ENCODE measurements around the gene ZNF844. TPM values are rescaled to one million over a fixed set of nuclear protein-coding genes. Genes with fewer than 3 reads are reported as not detected.

Gene ZNF844
- total and polyA plus RNA-seq, 10 of the 15 experiments (the other 5 are each of a cell fraction or from before 2014, with no cell fraction given) = 0.16 to 1.1 (median 0.70) TPM

GRCh38 chr19:12111176-12111575 lies 46.6 kb downstream of the ZNF844 start:
- in situ Hi-C loops (cut with MboI) = no loop called here
- ATAC-seq = no peak
- POLR2A ChIA-PET = interaction anchor here (0.6 kb wide), 1 partner anchor 126 kb away, joined by 5 read pairs; no protein-coding TSS in a partner anchor

GRCh38 chr19:12111943-12112637 lies 47.6 kb downstream of the ZNF844 start:
- H3K9ac ChIP-seq (ENCODE audit: control insufficient read depth, insufficient read depth, low read length) = no peak overlapping the region
- no peak for ATAC-seq
- no peaks in the 10 kb centered on the region for H3K27me3 ChIP-seq (replicated peaks in 1 of 2; ENCODE audit: control insufficient read depth in 2 of 2, insufficient read depth in 2 of 2, low read length in 1 of 2)
- POLR2A ChIA-PET = no interaction called here
- H3K79me2 ChIP-seq (ENCODE audit: control insufficient read depth, insufficient read depth, low read length) = no peaks in the 10 kb centered on the region
- in situ Hi-C loops (cut with MboI) = no loop called here
- H3K27ac ChIP-seq (ENCODE audit: control insufficient read depth, insufficient read depth) = no peak overlapping the region
- H3K4me3 ChIP-seq = no peak overlapping the region
- no peaks in the 10 kb centered on the region for H3K36me3 ChIP-seq (ENCODE audit: control insufficient read depth in 2 of 2, insufficient read depth in 2 of 2, low read length in 1 of 2)
- no peak overlapping the region for H3K4me2 ChIP-seq (ENCODE audit: control insufficient read depth, insufficient read depth)
- DNase-seq (ENCODE audit: low read depth, low spot score) = no peak
- RAD21 ChIA-PET (ENCODE audit: unreplicated experiment) = no interaction called here
- no peak overlapping the region for H2AFZ ChIP-seq (ENCODE audit: control insufficient read depth, low read depth, low read length)
- intact Hi-C loops (cut with micrococcal nuclease; ENCODE audit: unreplicated experiment) = no loop called here
- no TSS peak for BruUV-seq (replicated peaks)
- no peaks in the 10 kb centered on the region for H3K4me1 ChIP-seq (ENCODE audit: control insufficient read depth, insufficient read depth, low read length)
- CTCF ChIA-PET = no interaction called here
- peaks cover 11% of the 10 kb centered on the region; the same call in 2 of the 3 replicates for H3K9me3 ChIP-seq (replicated peaks; ENCODE audit: control insufficient read depth, insufficient read depth, low read length)
- FAIRE-seq = no peak
- H4K20me1 ChIP-seq (ENCODE audit: control insufficient read depth, insufficient read depth) = no peaks in the 10 kb centered on the region
- 93% methylated on average over 8 of the region's 8 CpGs for WGBS (ENCODE audit: insufficient coverage, insufficient replicate concordance, low lambda C conversion rate, missing lambda C conversion rate)
- SMC1A ChIA-PET (ENCODE audit: uncharacterized antibody, unreplicated experiment) = no interaction called here
- TF ChIP-seq BCL11A (IDR thresholded peaks at IDR 0.05; ENCODE audit: low read depth, low read length) (no peak), E2F8 (IDR thresholded peaks at IDR 0.05; ENCODE audit: low read depth, partially characterized antibody) (no peak), KLF5 (IDR thresholded peaks at IDR 0.05; ENCODE audit: partially characterized antibody) (no peak), JUNB (IDR thresholded peaks at IDR 0.05) (no peak), BRCA1 (IDR thresholded peaks at IDR 0.05; ENCODE audit: low read depth, low read length) (no peak), HDAC6 (IDR thresholded peaks at IDR 0.05; ENCODE audit: unreplicated experiment) (no peak)
- TF ChIP-seq, protein P1, sequence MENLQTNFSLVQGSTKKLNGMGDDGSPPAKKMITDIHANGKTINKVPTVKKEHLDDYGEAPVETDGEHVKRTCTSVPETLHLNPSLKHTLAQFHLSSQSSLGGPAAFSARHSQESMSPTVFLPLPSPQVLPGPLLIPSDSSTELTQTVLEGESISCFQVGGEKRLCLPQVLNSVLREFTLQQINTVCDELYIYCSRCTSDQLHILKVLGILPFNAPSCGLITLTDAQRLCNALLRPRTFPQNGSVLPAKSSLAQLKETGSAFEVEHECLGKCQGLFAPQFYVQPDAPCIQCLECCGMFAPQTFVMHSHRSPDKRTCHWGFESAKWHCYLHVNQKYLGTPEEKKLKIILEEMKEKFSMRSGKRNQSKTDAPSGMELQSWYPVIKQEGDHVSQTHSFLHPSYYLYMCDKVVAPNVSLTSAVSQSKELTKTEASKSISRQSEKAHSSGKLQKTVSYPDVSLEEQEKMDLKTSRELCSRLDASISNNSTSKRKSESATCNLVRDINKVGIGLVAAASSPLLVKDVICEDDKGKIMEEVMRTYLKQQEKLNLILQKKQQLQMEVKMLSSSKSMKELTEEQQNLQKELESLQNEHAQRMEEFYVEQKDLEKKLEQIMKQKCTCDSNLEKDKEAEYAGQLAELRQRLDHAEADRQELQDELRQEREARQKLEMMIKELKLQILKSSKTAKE (IDR thresholded peaks at IDR 0.05; ENCODE audit: low read depth, poor library complexity, severe bottlenecking) = no peak

More at GRCh38 chr19:12111176-12111575, 46.6 kb downstream of the ZNF844 start:
- ChIA-PET RAD21 (ENCODE audit: unreplicated experiment) (no interaction called here), CTCF (no interaction called here), SMC1A (ENCODE audit: uncharacterized antibody, unreplicated experiment) (no interaction called here)
- H3K36me3 ChIP-seq (ENCODE audit: control insufficient read depth in 2 of 2, insufficient read depth in 2 of 2, low read length in 1 of 2) = no peaks in the 10 kb centered on the region
- H3K9ac ChIP-seq (ENCODE audit: control insufficient read depth, insufficient read depth, low read length) = no peak overlapping the region
- DNase-seq (ENCODE audit: low read depth, low spot score) = no peak
- H3K4me3 ChIP-seq = no peak overlapping the region
- no peaks in the 10 kb centered on the region for H4K20me1 ChIP-seq (ENCODE audit: control insufficient read depth, insufficient read depth)
- no peak overlapping the region for H3K27ac ChIP-seq (ENCODE audit: control insufficient read depth, insufficient read depth)
- no peaks in the 10 kb centered on the region for H3K4me1 ChIP-seq (ENCODE audit: control insufficient read depth, insufficient read depth, low read length)
- FAIRE-seq = no peak
- no peak overlapping the region for H3K4me2 ChIP-seq (ENCODE audit: control insufficient read depth, insufficient read depth)
- peaks cover 11% of the 10 kb centered on the region; the same call in 2 of the 3 replicates for H3K9me3 ChIP-seq (replicated peaks; ENCODE audit: control insufficient read depth, insufficient read depth, low read length)
- H3K79me2 ChIP-seq (ENCODE audit: control insufficient read depth, insufficient read depth, low read length) = no peaks in the 10 kb centered on the region
- TF ChIP-seq ELK1 (IDR thresholded peaks at IDR 0.05; ENCODE audit: low read depth, low read length) = no peak
- no peak for TF ChIP-seq SP1 (IDR thresholded peaks at IDR 0.05; ENCODE audit: low read depth, low read length)
- no peak for TF ChIP-seq ZNF384 (IDR thresholded peaks at IDR 0.05; ENCODE audit: borderline replicate concordance, low read depth, low read length)
- H2AFZ ChIP-seq (ENCODE audit: control insufficient read depth, low read depth, low read length) = no peak overlapping the region
- intact Hi-C loops (cut with micrococcal nuclease; ENCODE audit: unreplicated experiment) = no loop called here
- no TSS peak for BruUV-seq (replicated peaks)
- no peaks in the 10 kb centered on the region for H3K27me3 ChIP-seq (replicated peaks in 1 of 2; ENCODE audit: control insufficient read depth in 2 of 2, insufficient read depth in 2 of 2, low read length in 1 of 2)
- WGBS (ENCODE audit: insufficient coverage, insufficient replicate concordance, low lambda C conversion rate, missing lambda C conversion rate) = 45% methylated on average over 2 of the region's 2 CpGs
